HFFc6 (cell line): ENCODE measurements around the gene PRR20B. TPM values are rescaled to one million over a fixed set of nuclear protein-coding genes. Genes with fewer than 3 reads are reported as not detected.
"Not testable (repeated sequence)": the region's sequence is repeated elsewhere in the genome, so short reads cannot be mapped to it uniquely, and the experiment has no call there.

Experiments used
- DNase-seq: peaks from one replicate; pipeline ENCODE4 v3.0.0-alpha.2; 2018
- H3K27ac Mint-ChIP-seq: 2 replicates; pipeline ENCODE4 v1.8.0; 2020; ENCODE audit warnings: mild to moderate bottlenecking, mixed read lengths
- H3K27me3 Mint-ChIP-seq: 2 replicates; pipeline ENCODE4 v1.8.0; 2021; ENCODE audit warnings: mild to moderate bottlenecking, moderate library complexity, mixed read lengths; ENCODE audit not compliant: insufficient read depth
- H3K36me3 Mint-ChIP-seq: 2 replicates; pipeline ENCODE4 v1.8.0; 2021; ENCODE audit warnings: low read depth, mixed read lengths
- H3K4me1 Mint-ChIP-seq: 2 replicates; pipeline ENCODE4 v1.8.0; 2020; ENCODE audit warnings: low read depth, mixed read lengths
- H3K4me3 Mint-ChIP-seq: 2 replicates; pipeline ENCODE4 v1.8.0; 2020; ENCODE audit warnings: mild to moderate bottlenecking, moderate library complexity, mixed read lengths
- H3K9me3 Mint-ChIP-seq: 2 replicates; pipeline ENCODE4 v1.8.0; 2020; ENCODE audit warnings: mild to moderate bottlenecking, mixed read lengths
- CTCF ChIP-seq: fragments of 200-600 bp; sonication (generic); IDR thresholded peaks from 2 replicates; pipeline ENCODE4 v1.5.0; 2021; ENCODE audit warnings: antibody characterized with exemption, mild to moderate bottlenecking
- long read RNA-seq: library from polyadenylated mRNA; unstranded; transcript quantifications from one replicate; pipeline ENCODE4 v2.0.0, GENCODE V29; 2019
- total RNA-seq, 6 experiments: library from RNA; stranded (reverse); fragmentation: NEBNext Ultra II Directional; extraction: Animal tissue kit (Norgen Biotek cat#: 25700); gene quantifications; 2 replicates in 1 of 6; 3 replicates in 5 of 6; pipeline ENCODE4 v1.2.3, GENCODE V29; 2021

The PRR20B gene
- total RNA-seq = not detected
- long read RNA-seq = 0 reads

GRCh38 chr13:57147188-57147587, at the start of gene PRR20B:
TSS of gene PRR20B (plus strand) at chr13:57147488. CDS start at chr13:57147875, 387 bp downstream.
- not testable (repeated sequence) for H3K4me3 Mint-ChIP-seq, DNase-seq, H3K27me3 Mint-ChIP-seq, H3K9me3 Mint-ChIP-seq, H3K4me1 Mint-ChIP-seq, H3K27ac Mint-ChIP-seq, H3K36me3 Mint-ChIP-seq

GRCh38 chr13:57114945-57115344, 32.3 kb upstream of the PRR20B start:
- no peaks in the 10 kb centered on the region for H3K27me3 Mint-ChIP-seq
- H3K27ac Mint-ChIP-seq = no peak overlapping the region
- no peak for TF ChIP-seq CTCF
- no peaks in the 10 kb centered on the region for H3K4me1 Mint-ChIP-seq
- H3K36me3 Mint-ChIP-seq = no peaks in the 10 kb centered on the region
- no peak overlapping the region for H3K4me3 Mint-ChIP-seq
- peaks cover 39% of the 10 kb centered on the region for H3K9me3 Mint-ChIP-seq
- DNase-seq = no peak

GRCh38 chr13:57123681-57124080, 23.6 kb upstream of the PRR20B start:
- Mint-ChIP-seq H3K9me3 (peaks cover 14% of the 10 kb centered on the region), H3K27me3 (no peaks in the 10 kb centered on the region), H3K36me3 (no peaks in the 10 kb centered on the region), H3K4me1 (no peaks in the 10 kb centered on the region), H3K27ac (no peak overlapping the region), H3K4me3 (no peak overlapping the region)
- DNase-seq = no peak
- TF ChIP-seq CTCF = no peak

GRCh38 chr13:57128909-57129308, 18.4 kb upstream of the PRR20B start:
- peaks cover 22% of the 10 kb centered on the region for H3K9me3 Mint-ChIP-seq

GRCh38 chr13:57136093-57136492, 11.2 kb upstream of the PRR20B start:
- H3K27me3 Mint-ChIP-seq = no peaks in the 10 kb centered on the region
- H3K4me1 Mint-ChIP-seq = no peaks in the 10 kb centered on the region
- no peak overlapping the region for H3K27ac Mint-ChIP-seq
- DNase-seq = no peak
- H3K36me3 Mint-ChIP-seq = no peaks in the 10 kb centered on the region
- H3K9me3 Mint-ChIP-seq = peaks cover 8% of the 10 kb centered on the region
- H3K4me3 Mint-ChIP-seq = no peak overlapping the region
- no peak for TF ChIP-seq CTCF

More at GRCh38 chr13:57128909-57129308, 18.4 kb upstream of the PRR20B start:
- Mint-ChIP-seq H3K4me1 (no peaks in the 10 kb centered on the region), H3K4me3 (no peak overlapping the region), H3K27me3 (no peaks in the 10 kb centered on the region), H3K27ac (no peak overlapping the region), H3K36me3 (no peaks in the 10 kb centered on the region)
- no peak for TF ChIP-seq CTCF
- no peak for DNase-seq

- DNase-seq = no peak
- Mint-ChIP-seq H3K27ac (no peak overlapping the region), H3K4me3 (no peak overlapping the region), H3K4me1 (no peaks in the 10 kb centered on the region), H3K36me3 (no peaks in the 10 kb centered on the region), H3K9me3 (peaks cover 8% of the 10 kb centered on the region), H3K27me3 (no peaks in the 10 kb centered on the region)
- TF ChIP-seq CTCF = no peak
Observed at GRCh38 chr13:57137585-57137984, 9.7 kb upstream of the PRR20B start.
